ENCODE results near the gene SDC3. TPM values are rescaled to one million over a fixed set of nuclear protein-coding genes. Genes with fewer than 3 reads are reported as not detected.

SDC3 gene
- total and polyA plus RNA-seq, 2 of the 8 experiments (the other 6 are each of a cell fraction or from before 2014, with no cell fraction given) = 7.0 to 27.0 TPM

GRCh38 chr1:30923597-30923996 is 15.0 kb upstream of the SDC3 start:
- FAIRE-seq = no peak
- ChIA-PET CTCF (ENCODE audit: partially characterized antibody) (interaction anchor here (0.7 to 27.2 kb wide), 8 partner anchors 9 to 204 kb away, joined by 3 to 1519 read pairs (median 6); no protein-coding TSS in a partner anchor), POLR2A (ENCODE audit: partially characterized antibody) (no interaction called here)

More at GRCh38 chr1:30923597-30923996, 15.0 kb upstream of the SDC3 start:
- Histone ChIP-seq H3K4me1 (replicated peaks in 1 of 4; ENCODE audit: control insufficient read depth in 3 of 4, insufficient read depth in 4 of 4, low read length in 3 of 4) (no peaks in the 10 kb centered on the region), H2BK15ac (ENCODE audit: low read length) (no peak overlapping the region), H3K9me3 (ENCODE audit: insufficient read depth in 2 of 2, low read depth in 1 of 2, low read length in 1 of 2) (no peaks in the 10 kb centered on the region), H2AK5ac (ENCODE audit: low read depth, low read length) (no peak overlapping the region), H3K23me2 (ENCODE audit: low read depth, low read length) (no peaks in the 10 kb centered on the region), H2BK120ac (replicated peaks; ENCODE audit: low read depth, low read length) (no peak overlapping the region), H3K56ac (replicated peaks; ENCODE audit: insufficient read length, low read depth, low read length) (no peak overlapping the region), H3K23ac (ENCODE audit: insufficient read length) (no peak overlapping the region), H4K5ac (ENCODE audit: insufficient read length, low read depth, low read length) (no peak overlapping the region), H4K20me1 (replicated peaks in 1 of 2; ENCODE audit: control insufficient read depth in 1 of 2, insufficient read depth in 2 of 2, low read length in 2 of 2) (no peaks in the 10 kb centered on the region), H4K8ac (ENCODE audit: extremely low read depth, insufficient read depth, low read length) (no peak overlapping the region), H3K27me3 (replicated peaks in 1 of 4; ENCODE audit: control insufficient read depth in 3 of 4, extremely low read depth in 1 of 4, insufficient read depth in 3 of 4, low read length in 3 of 4) (no peaks in the 10 kb centered on the region), H3K79me2 (ENCODE audit: control insufficient read depth in 1 of 2, insufficient read depth in 2 of 2, low read length in 2 of 2) (no peaks in the 10 kb centered on the region), H2BK12ac (ENCODE audit: low read depth, low read length) (no peak overlapping the region), H4K91ac (replicated peaks; ENCODE audit: insufficient read length, low read length) (no peak overlapping the region), H3K18ac (ENCODE audit: extremely low read depth, low read length) (no peak overlapping the region), H2AFZ (ENCODE audit: low read length) (no peak overlapping the region), H3K4ac (replicated peaks; ENCODE audit: insufficient read length, low read depth, low read length) (no peak overlapping the region), H3K79me1 (ENCODE audit: low read depth, low read length) (no peaks in the 10 kb centered on the region), H3K36me3 (ENCODE audit: control insufficient read depth in 2 of 4, insufficient read depth in 4 of 4, low read length in 3 of 4) (no peaks in the 10 kb centered on the region), H3K27ac (ENCODE audit: low read depth, low read length) (no peak overlapping the region), H3K4me3 (ENCODE audit: extremely low read depth in 1 of 4, insufficient read depth in 2 of 4, low read depth in 3 of 4, low read length in 4 of 4) (no peak overlapping the region), H3K9ac (replicated peaks in 1 of 4; ENCODE audit: extremely low read depth in 1 of 4, low read depth in 3 of 4, low read length in 3 of 4) (no peak overlapping the region), H3K4me2 (ENCODE audit: insufficient read depth in 1 of 2, low read depth in 2 of 2, low read length in 2 of 2) (no peak overlapping the region), H2BK5ac (ENCODE audit: low read depth, low read length) (no peak overlapping the region), H2BK20ac (ENCODE audit: low read length) (no peak overlapping the region), H3K14ac (ENCODE audit: insufficient read length) (no peak overlapping the region)
- no peak for TF ChIP-seq GABPA (IDR thresholded peaks at IDR 0.05; ENCODE audit: borderline replicate concordance, insufficient read depth, low read length)
- 86% methylated on average over 1 of the region's 1 CpG; no CpG with 5 or more reads in 1 of the 2 experiments for WGBS, 2 experiments (ENCODE audit: extremely low coverage in 1 of 2, insufficient coverage in 1 of 2, insufficient read length in 1 of 2, insufficient replicate concordance in 2 of 2, low coverage in 1 of 2, low lambda C conversion rate in 2 of 2, missing lambda C conversion rate in 1 of 2)
- DNase-seq (ENCODE audit: low read depth in 1 of 2, low spot score in 2 of 2) = no peak
